SU-DHL-6 (cell line): ENCODE measurements around the gene SCUBE1.

Source experiments
- H2AFZ ChIP-seq: fragments of 200-600 bp; sonication (generic); 2 replicates; pipeline ENCODE4 v1.6.1; 2014; ENCODE audit warnings: low read depth, mild to moderate bottlenecking, moderate library complexity, mixed read lengths, antibody characterized with exemption, low read length; ENCODE audit not compliant: severe bottlenecking
- H3F3A ChIP-seq: fragments of 200-600 bp; shearing (Covaris generic); 2 replicates; pipeline ENCODE4 v1.6.0; 2016; ENCODE audit warnings: antibody characterized with exemption, mild to moderate bottlenecking; ENCODE audit not compliant: insufficient read depth
- H3K27ac ChIP-seq: fragments of 200-600 bp; sonication (generic); 2 replicates; pipeline ENCODE4 v1.5.1; 2016; ENCODE audit warnings: low read depth, mild to moderate bottlenecking, low read length, moderate library complexity, mixed read lengths
- H3K27me3 ChIP-seq: fragments of 200-600 bp; sonication (generic), shearing (Covaris generic); 2 replicates; pipeline ENCODE4 v1.6.0; 2014; ENCODE audit warnings: mild to moderate bottlenecking, low read length
- H3K36me3 ChIP-seq: fragments of 200-600 bp; sonication (generic); 2 replicates; pipeline ENCODE4 v1.6.1; 2014; ENCODE audit warnings: mild to moderate bottlenecking, low read length, mixed read lengths
- H3K4me2 ChIP-seq: fragments of 300-600, 200-600 bp; shearing (Covaris generic), sonication (generic); 2 replicates; pipeline ENCODE4 v1.6.0; 2014; ENCODE audit warnings: low read length, low read depth, mild to moderate bottlenecking; ENCODE audit not compliant: poor library complexity, severe bottlenecking
- H3K4me3 ChIP-seq: fragments of 200-600 bp; sonication (generic); 2 replicates; pipeline ENCODE4 v1.5.1; 2014; ENCODE audit warnings: antibody characterized with exemption, low read length, mild to moderate bottlenecking, mixed read lengths; ENCODE audit not compliant: insufficient read depth, poor library complexity, severe bottlenecking
- H3K79me2 ChIP-seq: fragments of 200-600 bp; sonication (generic); 2 replicates; pipeline ENCODE4 v1.6.1; 2014; ENCODE audit warnings: mild to moderate bottlenecking, low read length, moderate library complexity; ENCODE audit not compliant: insufficient read depth
- H3K9ac ChIP-seq: fragments of 200-600 bp; sonication (generic); 2 replicates; pipeline ENCODE4 v1.7.0; 2014; ENCODE audit warnings: mild to moderate bottlenecking, low read length
- H3K9me2 ChIP-seq: fragments of 200-600 bp; sonication (generic); replicated peaks from 2 replicates; pipeline ENCODE4 v1.6.1; 2014; ENCODE audit warnings: low read length; ENCODE audit not compliant: insufficient read depth
- H3K9me3 ChIP-seq: fragments of 200-600 bp; sonication (generic); 2 replicates; pipeline ENCODE4 v1.6.1; 2014; ENCODE audit warnings: low read length, mixed read lengths; ENCODE audit not compliant: insufficient read depth
- H4K20me1 ChIP-seq: fragments of 200-600 bp; sonication (generic); 2 replicates; pipeline ENCODE4 v1.6.1; 2014; ENCODE audit warnings: low read depth, mild to moderate bottlenecking, antibody characterized with exemption, low read length, moderate library complexity, mixed read lengths
- CTCF ChIP-seq: fragments of 200-600 bp; sonication (generic); IDR thresholded peaks from one replicate; pipeline ENCODE4 v1.5.1; 2017; ENCODE audit warnings: antibody characterized with exemption, mild to moderate bottlenecking, low read length, moderate library complexity; ENCODE audit not compliant: insufficient read depth, poor library complexity, severe bottlenecking
- EZH2phosphoT487 ChIP-seq: fragments of 200-600 bp; sonication (generic), shearing (Covaris generic); conservative IDR thresholded peaks from 2 replicates; pipeline ENCODE4 v1.6.1; 2018; ENCODE audit warnings: mild to moderate bottlenecking, antibody characterized with exemption, low read length, moderate library complexity, mixed read lengths

SCUBE1 gene

GRCh38 chr22:43158778-43159483, 184.2 kb downstream of the SCUBE1 start:
- TF ChIP-seq EZH2phosphoT487 (no peak), CTCF (no peak)
- Histone ChIP-seq H4K20me1 (no peaks in the 10 kb centered on the region), H3F3A (no peaks in the 10 kb centered on the region), H3K36me3 (no peaks in the 10 kb centered on the region), H3K9ac (no peak overlapping the region), H3K9me3 (no peaks in the 10 kb centered on the region), H3K79me2 (no peaks in the 10 kb centered on the region), H2AFZ (no peak overlapping the region), H3K27me3 (no peaks in the 10 kb centered on the region), H3K4me3 (no peak overlapping the region), H3K4me2 (no peak overlapping the region), H3K9me2 (no peaks in the 10 kb centered on the region), H3K27ac (no peak overlapping the region)

- no peaks in the 10 kb centered on the region for H3K9me3 ChIP-seq
- H3K9me2 ChIP-seq, result no peaks in the 10 kb centered on the region
- H3K27me3 ChIP-seq, result no peaks in the 10 kb centered on the region
- H3K79me2 ChIP-seq, result no peaks in the 10 kb centered on the region
- H4K20me1 ChIP-seq, result no peaks in the 10 kb centered on the region
- no peak overlapping the region for H2AFZ ChIP-seq
- H3K27ac ChIP-seq, result no peak overlapping the region
- no peak for TF ChIP-seq CTCF
- no peak for TF ChIP-seq EZH2phosphoT487
- no peak overlapping the region for H3K9ac ChIP-seq
- no peaks in the 10 kb centered on the region for H3K36me3 ChIP-seq
- no peaks in the 10 kb centered on the region for H3F3A ChIP-seq
- no peak overlapping the region for H3K4me3 ChIP-seq
- H3K4me2 ChIP-seq, result no peak overlapping the region
These were observed 185.2 kb downstream of the SCUBE1 start for GRCh38 chr22:43157874-43158546.

GRCh38 chr22:43156413-43156812, 186.8 kb downstream of the SCUBE1 start:
- Histone ChIP-seq H2AFZ (no peak overlapping the region), H3K9ac (no peak overlapping the region), H3F3A (no peaks in the 10 kb centered on the region), H3K4me2 (no peak overlapping the region), H4K20me1 (no peaks in the 10 kb centered on the region), H3K27me3 (0 out of 2 replicates have a peak, but pooled peaks cover 3% of the 10 kb centered on the region), H3K36me3 (no peaks in the 10 kb centered on the region), H3K79me2 (no peaks in the 10 kb centered on the region), H3K9me3 (no peaks in the 10 kb centered on the region), H3K27ac (no peak overlapping the region), H3K4me3 (no peak overlapping the region), H3K9me2 (no peaks in the 10 kb centered on the region)
- no peak for TF ChIP-seq CTCF
- no peak for TF ChIP-seq EZH2phosphoT487
